Heart right ventricle (tissue), 16 donors: Measurements from ENCODE around the gene UBAC2. TPM values are rescaled to one million over a fixed set of nuclear protein-coding genes. Genes with fewer than 3 reads are reported as not detected.
A peak's percentile ranks its signal among the peaks of the same experiment; 100 is the strongest.

Source experiments
- ATAC-seq, 8 donors: fragments of 200-7000 bp; cut with Tn5 transposase; one replicate each; pipeline ENCODE4 v1.9.1; 2020; ENCODE audit warnings: mild to moderate bottlenecking in 8 of 8, moderate library complexity in 8 of 8, moderate number of reproducible peaks in 1 of 8
- DNase-seq, 2 donors: peaks; one replicate each; pipeline ENCODE4 v3.0.0-alpha.2; 2020
- H3K27ac ChIP-seq, 10 donors: fragments of 200-600 bp; sonication (generic) in 2 of 10; one replicate each; pipeline versions ENCODE4 v1.5.0 to v1.8.0; 2020 to 2022; ENCODE audit warnings: mild to moderate bottlenecking in 3 of 10
- H3K27me3 ChIP-seq, 7 donors: fragments of 200-600 bp; one replicate each; pipeline ENCODE4 v1.8.0; 2021 to 2022; ENCODE audit warnings: mild to moderate bottlenecking in 2 of 7
- H3K36me3 ChIP-seq, 9 donors: fragments of 200-600 bp; sonication (generic) in 1 of 9; one replicate each; pipeline versions ENCODE4 v1.5.0 to v1.8.0; 2020 to 2022; ENCODE audit warnings: mild to moderate bottlenecking in 2 of 9
- H3K4me1 ChIP-seq, 9 donors: fragments of 200-600 bp; sonication (generic) in 1 of 9; one replicate each; pipeline versions ENCODE4 v1.5.0 to v1.8.0; 2020 to 2022; ENCODE audit warnings: mild to moderate bottlenecking in 4 of 9
- H3K4me3 ChIP-seq, 10 donors: fragments of 200-600 bp; sonication (generic) in 2 of 10; one replicate each; pipeline versions ENCODE4 v1.5.0 to v1.8.0; 2020 to 2022; ENCODE audit warnings: mild to moderate bottlenecking in 7 of 10, moderate library complexity in 2 of 10
- H3K9me3 ChIP-seq, 11 donors: fragments of 200-600 bp in 10 of 11; sonication (generic) in 2 of 11; one replicate each; pipeline versions ENCODE4 v1.5.0 to v1.8.0; 2013 to 2022; ENCODE audit warnings: mild to moderate bottlenecking in 2 of 11, control low read depth in 1 of 11, moderate library complexity in 1 of 11
- WGBS, 2 donors: extraction: QIAGEN DNeasy Blood & Tissue Kit; methylation state at CpG; one replicate each; pipeline ENCODE4 v1.1.7; 2013; ENCODE audit warnings: inconsistent platforms in 1 of 2; 5-methylcytosine and 5-hydroxymethylcytosine counted together
- intact Hi-C, 10 donors: fragments of 100-400 bp; cut with DNase I; formaldehyde crosslinking; loops; one replicate each; pipeline versions ENCODE4 v1.11.1 to v1.14.2; 2022
- polyA plus RNA-seq, 2 donors: library from polyadenylated mRNA; stranded (reverse); fragments of 200-250 nt; gene quantifications; one replicate each; pipeline ENCODE4 v1.2.3, GENCODE V29; 2013
- total RNA-seq, 10 donors: library from RNA; stranded (reverse); fragmentation: NEBNext Ultra II Directional in 3 of 10; extraction: Animal tissue kit (Norgen Biotek cat#: 25700) in 3 of 10; gene quantifications; one replicate each; pipeline versions ENCODE4 v1.2.1 to v1.2.4, GENCODE V29; 2021 to 2023
- TF ChIP-seq, protein P1 (sequence below), 9 donors: fragments of 200-600 bp; sonication (generic) in 2 of 9; IDR thresholded peaks; one replicate each; pipeline versions ENCODE4 v1.5.0 to v1.8.0; 2021 to 2022; ENCODE audit warnings: antibody characterized with exemption in 9 of 9, mild to moderate bottlenecking in 5 of 9, moderate library complexity in 1 of 9
- donor health status: Arrhythmogenic right ventricular cardiomyopathy.
- donor health status: ischemic (EF 13 %, LVEDD 7.1; RV severe dilation, severe dysfunction).
- donor health status: healthy with polysubstance abuse.
- donor health status: DM: no; HTN: yes; CAD: no.
- donor health status: DM: no; HTN: no; CAD: no.
- donor health status: ischemic (EF 25% LVEDD 6.9; RV normal size, moderate dysfunction).
- donor health status: ischemic (EF 25% LVEDD 5.7; RV mildly dilated, moderate dysfunction).
- donor health status: healthy.
- donor health status: DM: yes; HTN: yes; CAD: no.
- donor health status: Ischemic cardiomyopathy.
- donor health status: ischemic (EF 35%, LVEDD 5.7; RV mildly dilated, moderate dysfunction).
- donor health status: nonischemic (EF 11% LVEDD 7.7; RV severe dilation, severe dysfunction).
- donor health status: DM: yes; HTN: yes; CAD: no.
- donor health status: PGD.
- donor health status: ischemic (EF 29% LVEDD 5.4; RV normal size, mild dysfunction).
- donor health status: nonischemic (EF 23%, LVEDD 6.1; RV moderate dilation, normal function).

Gene UBAC2
- total and polyA plus RNA-seq, 12 donors, result 31.8 to 60.4 (median 47.0) TPM

DNA sequence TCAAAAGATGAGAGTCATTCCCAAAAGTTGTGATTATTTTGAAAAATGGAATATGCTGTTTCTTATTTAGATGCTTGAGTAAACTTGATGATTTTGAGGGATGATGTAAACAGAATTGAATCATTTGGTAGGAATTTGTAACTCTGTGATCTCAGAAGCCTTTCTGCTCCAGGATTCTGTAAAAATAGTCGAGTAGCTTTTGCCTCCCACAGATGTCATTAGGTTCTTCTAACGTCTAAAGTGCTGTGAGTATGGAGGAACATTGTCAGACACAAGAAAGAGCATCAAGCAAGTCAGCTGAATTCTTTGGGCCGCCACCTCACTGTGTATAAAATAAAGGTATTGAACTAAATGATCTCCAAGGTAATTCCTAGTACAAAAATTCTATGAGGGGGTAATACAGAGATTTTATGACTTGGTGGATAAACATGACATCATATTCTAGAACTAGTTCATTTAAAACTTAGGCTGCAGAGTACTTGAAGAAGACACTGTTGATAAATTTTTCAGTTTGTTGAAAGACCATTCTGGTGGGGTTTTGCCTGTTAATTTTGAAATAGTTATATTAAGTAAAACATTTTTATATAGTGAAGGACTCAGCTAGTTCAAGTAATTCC is 107.9 kb downstream of the UBAC2 start:
- Histone ChIP-seq H3K9me3 (no peaks in the 10 kb centered on the region), H3K27ac (peak overlapping the region in 5 of 10 donors; percentile 27 to 89 (median 46)), H3K4me1 (peaks cover 5 to 71% (median 22%) of the 10 kb centered on the region in 9 donors), H3K27me3 (no peaks in the 10 kb centered on the region), H3K36me3 (peaks cover 0 to 23% (median 0%) of the 10 kb centered on the region in 9 donors), H3K4me3 (no peak overlapping the region)
- intact Hi-C loops, result no loop called here
- TF ChIP-seq, protein P1, sequence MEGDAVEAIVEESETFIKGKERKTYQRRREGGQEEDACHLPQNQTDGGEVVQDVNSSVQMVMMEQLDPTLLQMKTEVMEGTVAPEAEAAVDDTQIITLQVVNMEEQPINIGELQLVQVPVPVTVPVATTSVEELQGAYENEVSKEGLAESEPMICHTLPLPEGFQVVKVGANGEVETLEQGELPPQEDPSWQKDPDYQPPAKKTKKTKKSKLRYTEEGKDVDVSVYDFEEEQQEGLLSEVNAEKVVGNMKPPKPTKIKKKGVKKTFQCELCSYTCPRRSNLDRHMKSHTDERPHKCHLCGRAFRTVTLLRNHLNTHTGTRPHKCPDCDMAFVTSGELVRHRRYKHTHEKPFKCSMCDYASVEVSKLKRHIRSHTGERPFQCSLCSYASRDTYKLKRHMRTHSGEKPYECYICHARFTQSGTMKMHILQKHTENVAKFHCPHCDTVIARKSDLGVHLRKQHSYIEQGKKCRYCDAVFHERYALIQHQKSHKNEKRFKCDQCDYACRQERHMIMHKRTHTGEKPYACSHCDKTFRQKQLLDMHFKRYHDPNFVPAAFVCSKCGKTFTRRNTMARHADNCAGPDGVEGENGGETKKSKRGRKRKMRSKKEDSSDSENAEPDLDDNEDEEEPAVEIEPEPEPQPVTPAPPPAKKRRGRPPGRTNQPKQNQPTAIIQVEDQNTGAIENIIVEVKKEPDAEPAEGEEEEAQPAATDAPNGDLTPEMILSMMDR (IDR thresholded peaks at IDR 0.05), result no peak
- no peak for ATAC-seq
- no peak for DNase-seq
- WGBS, 2 donors, result 81 to 86% methylated on average over 3 of the region's 3 CpGs

DNA sequence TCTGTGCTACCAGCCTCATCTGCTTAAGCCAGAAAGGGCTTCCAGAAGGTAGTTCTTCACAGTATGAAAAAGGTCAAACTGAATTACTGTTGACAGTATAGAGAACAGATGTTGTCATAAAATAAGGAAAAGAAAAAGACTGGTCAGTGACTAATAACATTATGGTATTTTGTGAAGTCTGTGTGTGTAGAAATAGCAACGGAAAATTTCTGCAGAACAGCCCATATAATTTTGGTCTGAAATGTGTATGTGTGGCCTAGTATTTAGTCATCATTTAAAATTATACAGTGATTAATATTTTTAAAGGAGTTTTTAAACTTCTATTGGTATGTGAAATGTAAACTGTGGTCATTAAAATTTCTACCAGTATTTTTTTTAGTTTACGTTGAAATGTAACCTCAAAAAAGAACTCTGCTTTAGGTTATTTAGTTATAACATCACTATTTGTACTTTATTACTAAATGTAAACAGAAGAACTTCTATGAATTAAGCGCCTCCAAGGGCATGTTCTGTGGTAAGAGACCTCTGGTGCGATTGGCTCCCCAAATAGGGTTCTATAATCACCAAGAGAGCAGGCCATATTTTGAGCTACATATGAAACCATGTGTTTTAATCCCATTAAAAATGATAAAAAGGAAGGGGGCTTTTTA is 109.9 kb downstream of the UBAC2 start:
- TF ChIP-seq, protein P1 (IDR thresholded peaks at IDR 0.05), result no peak
- DNase-seq, result no peak
- H3K27ac ChIP-seq, result peak overlapping the region in 2 of 10 donors; percentile 8 to 89

DNA sequence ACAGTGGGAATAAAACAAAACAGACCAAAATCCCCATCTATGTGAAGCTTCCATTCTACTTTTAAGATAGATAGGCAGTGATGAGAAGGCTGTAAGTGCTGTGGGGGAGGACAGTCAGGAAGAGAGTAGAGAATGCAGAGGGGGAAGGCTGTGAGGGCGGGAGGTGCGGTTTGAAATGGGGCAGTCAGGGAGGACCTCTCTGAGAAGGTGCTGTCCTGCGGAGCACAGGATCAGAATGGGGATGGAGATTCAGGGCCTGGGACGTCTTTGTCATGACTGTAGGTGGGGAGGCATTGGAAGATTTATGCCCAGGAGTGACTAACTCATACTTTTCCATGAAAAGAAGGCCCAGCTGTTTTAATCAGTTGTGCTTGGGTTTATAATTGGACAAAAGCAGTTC is 110.5 kb downstream of the UBAC2 start:
- Histone ChIP-seq H3K4me1 (peaks cover 5 to 88% (median 26%) of the 10 kb centered on the region in 9 donors), H3K36me3 (peaks cover 0 to 22% (median 0%) of the 10 kb centered on the region in 9 donors), H3K4me3 (no peak overlapping the region), H3K27ac (peak overlapping the region in 2 of 10 donors; percentile 8 to 89), H3K27me3 (no peaks in the 10 kb centered on the region), H3K9me3 (no peaks in the 10 kb centered on the region)
- no peak for ATAC-seq
- no peak for DNase-seq
- WGBS, 2 donors, result 89 to 96% methylated on average over 4 of the region's 4 CpGs
- TF ChIP-seq, protein P1 (IDR thresholded peaks at IDR 0.05), result no peak
- intact Hi-C loops, result no loop called here

More for the DNA sequence above, 109.9 kb downstream of the UBAC2 start:
- peaks cover 5 to 82% (median 26%) of the 10 kb centered on the region in 9 donors for H3K4me1 ChIP-seq
- no peak overlapping the region for H3K4me3 ChIP-seq
- no peaks in the 10 kb centered on the region for H3K9me3 ChIP-seq
- intact Hi-C loops, result no loop called here
- H3K27me3 ChIP-seq, result no peaks in the 10 kb centered on the region
- WGBS, 2 donors, result 96 to 97% methylated on average over 4 of the region's 4 CpGs
- no peak for ATAC-seq
- peaks cover 0 to 23% (median 0%) of the 10 kb centered on the region in 9 donors for H3K36me3 ChIP-seq

DNA sequence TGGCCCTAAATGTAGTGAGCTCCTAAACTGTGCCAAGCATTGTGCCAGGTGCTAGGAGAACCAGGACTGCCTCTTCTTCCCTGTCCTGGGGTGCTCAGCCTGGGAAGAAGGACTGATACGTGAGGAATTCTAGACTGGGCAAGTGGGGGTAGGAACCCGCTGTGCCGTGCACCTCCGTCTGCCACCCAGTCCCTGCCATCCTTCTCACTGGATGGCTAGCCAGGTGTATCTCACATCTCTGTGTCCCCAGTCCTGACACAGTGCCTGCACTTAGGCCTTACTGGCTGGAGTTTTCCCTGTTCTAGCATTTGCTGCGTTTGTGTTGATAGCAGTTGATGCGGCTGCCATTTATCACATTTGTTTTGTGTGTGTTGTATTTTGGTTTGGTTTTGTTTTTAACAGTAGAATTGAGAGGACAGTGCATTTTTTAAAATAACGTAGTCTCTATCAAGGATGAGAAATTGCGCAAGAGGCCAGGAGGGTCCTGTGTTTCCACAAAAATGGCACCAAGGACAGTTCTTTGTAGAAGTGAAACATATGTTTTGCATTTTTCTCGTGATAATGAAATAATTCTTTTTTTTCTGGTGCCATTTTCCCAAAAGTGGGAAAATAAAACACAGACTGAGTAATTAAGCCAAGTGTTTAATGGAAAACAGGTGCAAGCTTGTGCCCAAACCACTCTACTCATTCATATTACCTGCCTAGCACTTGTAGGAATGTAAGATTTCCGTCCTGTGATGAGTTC is 111.3 kb downstream of the UBAC2 start:
- intact Hi-C loops, result no loop called here
- TF ChIP-seq, protein P1 (IDR thresholded peaks at IDR 0.05), result no peak
- DNase-seq (no peak), ATAC-seq (no peak)
- H3K36me3 ChIP-seq, result peaks cover 0 to 29% (median 0%) of the 10 kb centered on the region in 9 donors
- WGBS, 2 donors, result 86 to 91% methylated on average over 10 of the region's 10 CpGs
- H3K4me1 ChIP-seq, result peaks cover 5 to 90% (median 33%) of the 10 kb centered on the region in 9 donors
- H3K27me3 ChIP-seq, result no peaks in the 10 kb centered on the region
- H3K27ac ChIP-seq, result peak overlapping the region in 6 of 10 donors; percentile 2 to 89 (median 16)
- no peaks in the 10 kb centered on the region for H3K9me3 ChIP-seq
- no peak overlapping the region for H3K4me3 ChIP-seq
